ENCODE data around the gene MTCH1. TPM values are rescaled to one million over a fixed set of nuclear protein-coding genes. Genes with fewer than 3 reads are reported as not detected.

Gene MTCH1
- total RNA-seq, 1 donor from 2014 or later, result 144 TPM

GRCh38 chr6:36967757-36968156 lies 18.2 kb downstream of the MTCH1 start:
- Mint-ChIP-seq H3K27ac (no peak overlapping the region), H3K4me1 (peaks cover 12% of the 10 kb centered on the region), H3K27me3 (ENCODE audit: insufficient read depth, low read depth) (peaks cover 3% of the 10 kb centered on the region), H3K36me3 (peaks cover 11% of the 10 kb centered on the region), H3K9me3 (no peaks in the 10 kb centered on the region), H3K4me3 (no peak overlapping the region)
- H3K4me1 ChIP-seq, result peaks cover 4% of the 10 kb centered on the region
- no peak overlapping the region for H3K9ac ChIP-seq
- H3K27ac ChIP-seq, result no peak overlapping the region
- H4K20me1 ChIP-seq (ENCODE audit: low read depth), result no peaks in the 10 kb centered on the region
- peaks cover 12% of the 10 kb centered on the region for H3F3A ChIP-seq (ENCODE audit: low read depth)
- no peak overlapping the region for H2AFZ ChIP-seq (replicated peaks)
- no peaks in the 10 kb centered on the region for H3K27me3 ChIP-seq
- H3K4me3 ChIP-seq, result no peak overlapping the region
- DNase-seq (ENCODE audit: low spot score), result no peak
- TF ChIP-seq EZH2 (IDR thresholded peaks at IDR 0.05) (no peak), EZH2phosphoT487 (IDR thresholded peaks at IDR 0.05) (no peak)
- TF ChIP-seq, protein P1, sequence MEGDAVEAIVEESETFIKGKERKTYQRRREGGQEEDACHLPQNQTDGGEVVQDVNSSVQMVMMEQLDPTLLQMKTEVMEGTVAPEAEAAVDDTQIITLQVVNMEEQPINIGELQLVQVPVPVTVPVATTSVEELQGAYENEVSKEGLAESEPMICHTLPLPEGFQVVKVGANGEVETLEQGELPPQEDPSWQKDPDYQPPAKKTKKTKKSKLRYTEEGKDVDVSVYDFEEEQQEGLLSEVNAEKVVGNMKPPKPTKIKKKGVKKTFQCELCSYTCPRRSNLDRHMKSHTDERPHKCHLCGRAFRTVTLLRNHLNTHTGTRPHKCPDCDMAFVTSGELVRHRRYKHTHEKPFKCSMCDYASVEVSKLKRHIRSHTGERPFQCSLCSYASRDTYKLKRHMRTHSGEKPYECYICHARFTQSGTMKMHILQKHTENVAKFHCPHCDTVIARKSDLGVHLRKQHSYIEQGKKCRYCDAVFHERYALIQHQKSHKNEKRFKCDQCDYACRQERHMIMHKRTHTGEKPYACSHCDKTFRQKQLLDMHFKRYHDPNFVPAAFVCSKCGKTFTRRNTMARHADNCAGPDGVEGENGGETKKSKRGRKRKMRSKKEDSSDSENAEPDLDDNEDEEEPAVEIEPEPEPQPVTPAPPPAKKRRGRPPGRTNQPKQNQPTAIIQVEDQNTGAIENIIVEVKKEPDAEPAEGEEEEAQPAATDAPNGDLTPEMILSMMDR (IDR thresholded peaks at IDR 0.05), result no peak
- no peaks in the 10 kb centered on the region for H3K79me2 ChIP-seq (ENCODE audit: low read depth)
- no peaks in the 10 kb centered on the region for H3K36me3 ChIP-seq
- H3K9me3 ChIP-seq (ENCODE audit: low read depth), result no peaks in the 10 kb centered on the region
- H3K4me2 ChIP-seq, result no peak overlapping the region

DNA sequence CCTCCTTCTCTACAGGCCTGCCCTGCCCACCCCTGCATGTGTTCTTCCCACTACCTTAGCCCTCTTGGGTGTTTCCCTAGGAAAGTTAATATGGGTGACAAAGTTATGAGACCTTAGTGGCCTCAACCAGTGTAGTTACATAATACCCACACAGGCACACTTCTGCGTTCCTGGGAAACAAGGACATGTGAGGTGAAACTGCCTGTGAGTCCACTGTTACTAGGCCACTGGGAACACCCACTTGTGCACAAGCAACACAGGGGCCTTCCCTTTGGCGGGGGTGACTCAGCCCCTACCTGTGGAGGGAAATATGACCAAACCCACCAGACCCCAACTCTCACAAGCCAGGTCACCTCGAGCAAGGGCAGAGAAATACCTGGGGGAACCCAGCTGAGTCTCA lies 18.7 kb downstream of the MTCH1 start:
- no peak overlapping the region for H3K4me3 Mint-ChIP-seq
- Histone ChIP-seq H3K9me3 (ENCODE audit: low read depth) (no peaks in the 10 kb centered on the region), H3K36me3 (no peaks in the 10 kb centered on the region), H3K27me3 (no peaks in the 10 kb centered on the region), H4K20me1 (ENCODE audit: low read depth) (no peaks in the 10 kb centered on the region), H3K9ac (no peak overlapping the region), H3K79me2 (ENCODE audit: low read depth) (no peaks in the 10 kb centered on the region), H3K4me1 (peaks cover 4% of the 10 kb centered on the region), H2AFZ (replicated peaks) (no peak overlapping the region), H3K27ac (peak overlapping the region; percentile 20), H3K4me2 (no peak overlapping the region), H3K4me3 (no peak overlapping the region), H3F3A (ENCODE audit: low read depth) (peaks cover 14% of the 10 kb centered on the region)
- H3K27me3 Mint-ChIP-seq (ENCODE audit: insufficient read depth, low read depth), result peaks cover 3% of the 10 kb centered on the region
- no peak for DNase-seq (ENCODE audit: low spot score)
- peaks cover 14% of the 10 kb centered on the region for H3K4me1 Mint-ChIP-seq
- H3K36me3 Mint-ChIP-seq, result peaks cover 11% of the 10 kb centered on the region
- H3K9me3 Mint-ChIP-seq, result no peaks in the 10 kb centered on the region
- H3K27ac Mint-ChIP-seq, result no peak overlapping the region
- TF ChIP-seq EZH2 (IDR thresholded peaks at IDR 0.05) (no peak), EZH2phosphoT487 (IDR thresholded peaks at IDR 0.05) (no peak)
- TF ChIP-seq, protein P1 (IDR thresholded peaks at IDR 0.05), result no peak

DNA sequence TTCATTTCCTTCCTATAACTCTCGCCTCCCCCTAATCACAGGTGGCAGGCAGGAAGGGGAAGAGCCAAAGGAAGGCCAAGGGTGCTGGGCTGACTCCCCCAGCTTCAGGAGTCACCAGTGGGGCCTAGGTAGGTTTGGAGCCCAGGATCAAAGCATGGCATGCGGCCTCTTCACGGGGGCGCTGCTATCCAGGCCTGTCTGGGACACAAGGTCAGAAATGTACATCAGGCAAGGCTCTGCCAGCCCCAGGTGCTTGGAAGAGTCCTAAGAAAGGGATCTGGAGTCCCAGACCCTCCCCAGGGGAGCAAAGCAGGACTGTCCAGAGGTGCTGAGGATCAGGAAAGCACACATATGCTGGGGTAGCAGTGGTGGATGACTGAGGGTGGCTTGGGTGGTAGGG lies 21.1 kb downstream of the MTCH1 start:
- Mint-ChIP-seq H3K27ac (peak overlapping the region; percentile 74), H3K4me3 (no peak overlapping the region), H3K4me1 (peaks cover 19% of the 10 kb centered on the region), H3K36me3 (peaks cover 9% of the 10 kb centered on the region), H3K9me3 (no peaks in the 10 kb centered on the region), H3K27me3 (ENCODE audit: insufficient read depth, low read depth) (peaks cover 5% of the 10 kb centered on the region)
- no peaks in the 10 kb centered on the region for H3K36me3 ChIP-seq
- peaks cover 4% of the 10 kb centered on the region for H3K4me1 ChIP-seq
- no peaks in the 10 kb centered on the region for H4K20me1 ChIP-seq (ENCODE audit: low read depth)
- peaks cover 14% of the 10 kb centered on the region for H3F3A ChIP-seq (ENCODE audit: low read depth)
- no peak overlapping the region for H2AFZ ChIP-seq (replicated peaks)
- TF ChIP-seq EZH2phosphoT487 (IDR thresholded peaks at IDR 0.05), result no peak
- TF ChIP-seq, protein P1 (IDR thresholded peaks at IDR 0.05), result no peak
- no peak for TF ChIP-seq EZH2 (IDR thresholded peaks at IDR 0.05)
- H3K9me3 ChIP-seq (ENCODE audit: low read depth), result no peaks in the 10 kb centered on the region
- no peak overlapping the region for H3K27ac ChIP-seq
- no peaks in the 10 kb centered on the region for H3K27me3 ChIP-seq
- H3K4me3 ChIP-seq, result no peak overlapping the region
- H3K9ac ChIP-seq, result no peak overlapping the region
- H3K4me2 ChIP-seq, result no peak overlapping the region
- DNase-seq (ENCODE audit: low spot score), result no peak
- no peaks in the 10 kb centered on the region for H3K79me2 ChIP-seq (ENCODE audit: low read depth)
